Muscle layer of duodenum (tissue), 2 donors: Measurements from ENCODE around the gene WDR43.

Experiments
- H3K27ac ChIP-seq: one replicate; pipeline ENCODE4 v1.7.0; 2013; ENCODE audit warnings: mild to moderate bottlenecking, low read length
- H3K27me3 ChIP-seq: one replicate; pipeline ENCODE4 v1.7.0; 2013; ENCODE audit warnings: low read depth, mild to moderate bottlenecking, control low read depth, low read length
- H3K36me3 ChIP-seq, 2 donors: one replicate each; pipeline ENCODE4 v1.7.0; 2013; ENCODE audit warnings: low read length in 2 of 2, control low read depth in 1 of 2, mild to moderate bottlenecking in 1 of 2; ENCODE audit not compliant: insufficient read depth in 2 of 2, control insufficient read depth in 1 of 2
- H3K4me1 ChIP-seq, 2 donors: one replicate each; pipeline ENCODE4 v1.7.0; 2013; ENCODE audit warnings: low read length in 2 of 2, mild to moderate bottlenecking in 2 of 2, control low read depth in 1 of 2, moderate library complexity in 1 of 2; ENCODE audit not compliant: insufficient read depth in 2 of 2, control insufficient read depth in 1 of 2
- H3K4me3 ChIP-seq, 2 donors: one replicate each; pipeline ENCODE4 v1.7.0; 2013; ENCODE audit warnings: low read length in 2 of 2, low read depth in 1 of 2, mild to moderate bottlenecking in 1 of 2
- H3K9me3 ChIP-seq, 2 donors: one replicate each; pipeline ENCODE4 v1.7.0; 2013; ENCODE audit warnings: low read length in 2 of 2, control low read depth in 1 of 2, mild to moderate bottlenecking in 1 of 2; ENCODE audit not compliant: control insufficient read depth in 1 of 2
- donor health status: healthy.

Gene WDR43

GRCh38 chr2:28894470-28895188 is at the start of gene WDR43:
Gene WDR43, plus strand, starts transcription at chr2:28894667. Its CDS starts 32 bp downstream, at chr2:28894699.
- H3K27ac ChIP-seq: peak within 1 kb of the TSS; percentile 67
- H3K4me3 ChIP-seq: peak within 1 kb of the TSS; percentile 93 to 97
- H3K36me3 ChIP-seq: no peaks in the 10 kb centered on the region
- H3K4me1 ChIP-seq: peaks cover 7 to 29% of the 10 kb centered on the region in 2 donors
- H3K9me3 ChIP-seq: no peaks in the 10 kb centered on the region
- no peaks in the 10 kb centered on the region for H3K27me3 ChIP-seq

- H3K9me3 ChIP-seq: no peaks in the 10 kb centered on the region
- H3K36me3 ChIP-seq: peaks cover 0 to 5% of the 10 kb centered on the region in 2 donors
- H3K27ac ChIP-seq: no peak overlapping the region
- no peaks in the 10 kb centered on the region for H3K4me1 ChIP-seq
- no peak overlapping the region for H3K4me3 ChIP-seq
- no peaks in the 10 kb centered on the region for H3K27me3 ChIP-seq
These were observed 39.3 kb upstream of the WDR43 start for GRCh38 chr2:28855193-28855592.

- Histone ChIP-seq H3K4me1 (no peaks in the 10 kb centered on the region), H3K27ac (no peak overlapping the region), H3K4me3 (no peak overlapping the region), H3K9me3 (no peaks in the 10 kb centered on the region), H3K36me3 (peaks cover 6 to 13% of the 10 kb centered on the region in 2 donors), H3K27me3 (no peaks in the 10 kb centered on the region)
These were observed 38.5 kb upstream of the WDR43 start for GRCh38 chr2:28855977-28856376.

GRCh38 chr2:28868611-28869010 is 25.9 kb upstream of the WDR43 start:
- H3K4me1 ChIP-seq: peaks cover 15 to 29% of the 10 kb centered on the region in 2 donors
- peak overlapping the region; percentile 99 for H3K4me3 ChIP-seq
- no peaks in the 10 kb centered on the region for H3K9me3 ChIP-seq
- peaks cover 4 to 11% of the 10 kb centered on the region in 2 donors for H3K36me3 ChIP-seq
- H3K27me3 ChIP-seq: no peaks in the 10 kb centered on the region
- H3K27ac ChIP-seq: no peak overlapping the region

GRCh38 chr2:28869494-28870145 is 24.8 kb upstream of the WDR43 start:
- H3K4me1 ChIP-seq: peaks cover 10 to 29% of the 10 kb centered on the region in 2 donors
- H3K36me3 ChIP-seq: peaks cover 0 to 5% of the 10 kb centered on the region in 2 donors
- H3K9me3 ChIP-seq: no peaks in the 10 kb centered on the region
- peak overlapping the region; percentile 99 for H3K4me3 ChIP-seq
- H3K27me3 ChIP-seq: no peaks in the 10 kb centered on the region
- peak overlapping the region; percentile 87 for H3K27ac ChIP-seq

- Histone ChIP-seq H3K4me1 (peaks cover 10 to 29% of the 10 kb centered on the region in 2 donors), H3K4me3 (peak within 1 kb of the TSS; percentile 99), H3K27ac (peak within 1 kb of the TSS; percentile 87), H3K9me3 (no peaks in the 10 kb centered on the region), H3K27me3 (no peaks in the 10 kb centered on the region), H3K36me3 (peaks cover 0 to 5% of the 10 kb centered on the region in 2 donors)
These were observed 24.1 kb upstream of the WDR43 start, which contains the start of gene TRMT61B for GRCh38 chr2:28870146-28870891. Gene TRMT61B, minus strand, starts transcription at chr2:28870309. Its CDS starts 32 bp downstream, at chr2:28870277.

GRCh38 chr2:28871620-28872019 is 22.8 kb upstream of the WDR43 start:
- Histone ChIP-seq H3K9me3 (no peaks in the 10 kb centered on the region), H3K36me3 (no peaks in the 10 kb centered on the region), H3K4me1 (peaks cover 10 to 28% of the 10 kb centered on the region in 2 donors), H3K4me3 (no peak overlapping the region), H3K27ac (no peak overlapping the region), H3K27me3 (no peaks in the 10 kb centered on the region)

GRCh38 chr2:28880193-28880592 is 14.3 kb upstream of the WDR43 start:
- Histone ChIP-seq H3K27ac (no peak overlapping the region), H3K9me3 (no peaks in the 10 kb centered on the region), H3K36me3 (no peaks in the 10 kb centered on the region), H3K4me3 (no peak overlapping the region), H3K27me3 (no peaks in the 10 kb centered on the region), H3K4me1 (no peaks in the 10 kb centered on the region)

- H3K4me3 ChIP-seq: no peak overlapping the region
- H3K4me1 ChIP-seq: peaks cover 7 to 29% of the 10 kb centered on the region in 2 donors
- H3K27me3 ChIP-seq: no peaks in the 10 kb centered on the region
- H3K27ac ChIP-seq: no peak overlapping the region
- no peaks in the 10 kb centered on the region for H3K36me3 ChIP-seq
- no peaks in the 10 kb centered on the region for H3K9me3 ChIP-seq
These were observed 979 bp upstream of the WDR43 start for GRCh38 chr2:28893488-28893887.

- H3K9me3 ChIP-seq: no peaks in the 10 kb centered on the region
- H3K4me1 ChIP-seq: peaks cover 7 to 29% of the 10 kb centered on the region in 2 donors
- no peaks in the 10 kb centered on the region for H3K27me3 ChIP-seq
- no peaks in the 10 kb centered on the region for H3K36me3 ChIP-seq
- H3K27ac ChIP-seq: peak overlapping the region; percentile 67
- peak overlapping the region; percentile 93 to 97 for H3K4me3 ChIP-seq
These were observed 874 bp downstream of the WDR43 start for GRCh38 chr2:28895189-28895893.
